GM23338 (cell line): ENCODE measurements around the gene KDM4C.

ENCODE experiments used
- CTCF ChIP-seq, 2 experiments: fragments of 200-600 bp in 1 of 2; sonication (generic) in 1 of 2; conservative IDR thresholded peaks; 2 replicates each; pipeline versions ENCODE4 v1.5.1 to v1.6.1; 2016 to 2017; ENCODE audit warnings: antibody characterized with exemption in 2 of 2, low read depth in 2 of 2, mild to moderate bottlenecking in 2 of 2, moderate library complexity in 1 of 2
- ETS1 ChIP-seq: IDR thresholded peaks from 2 replicates; pipeline ENCODE4 v1.6.1; 2016; ENCODE audit warnings: antibody characterized with exemption
- EZH2 ChIP-seq: fragments of 200-600 bp; sonication (generic); IDR thresholded peaks from one replicate; pipeline ENCODE4 v1.8.0; 2017; ENCODE audit warnings: antibody characterized with exemption, mild to moderate bottlenecking, low read depth; ENCODE audit not compliant: unreplicated experiment
- EZH2phosphoT487 ChIP-seq: fragments of 200-600 bp; sonication (generic); IDR thresholded peaks from one replicate; pipeline ENCODE4 v1.8.1; 2018; ENCODE audit warnings: antibody characterized with exemption; ENCODE audit not compliant: unreplicated experiment
- NANOG ChIP-seq: IDR thresholded peaks from 2 replicates; pipeline ENCODE4 v1.6.1; 2016; ENCODE audit warnings: antibody characterized with exemption, borderline replicate concordance
- POLR2AphosphoS5 ChIP-seq: IDR thresholded peaks from 2 replicates; pipeline ENCODE4 v1.6.1; 2016; ENCODE audit warnings: antibody characterized with exemption, low read depth
- ZNF331 ChIP-seq: fragments of 250-450 bp; sonication (Bioruptor Pico); IDR thresholded peaks from 2 replicates; pipeline ENCODE4 v1.5.0; 2020; ENCODE audit warnings: low read depth, mild to moderate bottlenecking, moderate library complexity
- TF ChIP-seq, protein P1 (sequence below): IDR thresholded peaks from one replicate; pipeline ENCODE4 v1.6.1; 2018; ENCODE audit warnings: antibody characterized with exemption; ENCODE audit not compliant: unreplicated experiment

DNA sequence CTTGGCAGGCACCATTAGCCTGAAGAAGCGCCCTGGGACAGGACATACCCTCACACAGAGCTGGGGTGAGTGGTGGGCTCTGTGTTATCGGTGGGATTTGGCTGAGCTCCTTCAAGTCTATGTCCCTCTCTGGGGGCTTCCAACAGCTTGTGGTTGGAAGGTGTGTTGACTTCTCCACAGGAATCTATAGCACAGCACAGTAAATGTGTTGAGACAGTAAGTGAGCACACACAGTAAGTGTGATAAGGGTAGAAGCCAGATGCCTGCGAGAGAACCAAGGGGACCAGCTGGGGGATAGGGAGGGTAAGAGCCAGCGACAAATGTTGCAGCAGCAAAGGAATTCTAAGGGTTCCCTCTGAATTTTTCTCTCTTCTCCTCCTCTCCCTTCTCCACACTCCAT is 448.0 kb downstream of the KDM4C start:
- no peak for TF ChIP-seq CTCF (conservative IDR thresholded peaks at IDR 0.05; ENCODE audit: low read depth in 2 of 2)
- no peak for TF ChIP-seq ETS1
- TF ChIP-seq ZNF331 (CRISPR knock-in tag) = no peak
- no peak for TF ChIP-seq POLR2AphosphoS5
- no peak for TF ChIP-seq EZH2
- TF ChIP-seq NANOG = no peak
- TF ChIP-seq, protein P1, sequence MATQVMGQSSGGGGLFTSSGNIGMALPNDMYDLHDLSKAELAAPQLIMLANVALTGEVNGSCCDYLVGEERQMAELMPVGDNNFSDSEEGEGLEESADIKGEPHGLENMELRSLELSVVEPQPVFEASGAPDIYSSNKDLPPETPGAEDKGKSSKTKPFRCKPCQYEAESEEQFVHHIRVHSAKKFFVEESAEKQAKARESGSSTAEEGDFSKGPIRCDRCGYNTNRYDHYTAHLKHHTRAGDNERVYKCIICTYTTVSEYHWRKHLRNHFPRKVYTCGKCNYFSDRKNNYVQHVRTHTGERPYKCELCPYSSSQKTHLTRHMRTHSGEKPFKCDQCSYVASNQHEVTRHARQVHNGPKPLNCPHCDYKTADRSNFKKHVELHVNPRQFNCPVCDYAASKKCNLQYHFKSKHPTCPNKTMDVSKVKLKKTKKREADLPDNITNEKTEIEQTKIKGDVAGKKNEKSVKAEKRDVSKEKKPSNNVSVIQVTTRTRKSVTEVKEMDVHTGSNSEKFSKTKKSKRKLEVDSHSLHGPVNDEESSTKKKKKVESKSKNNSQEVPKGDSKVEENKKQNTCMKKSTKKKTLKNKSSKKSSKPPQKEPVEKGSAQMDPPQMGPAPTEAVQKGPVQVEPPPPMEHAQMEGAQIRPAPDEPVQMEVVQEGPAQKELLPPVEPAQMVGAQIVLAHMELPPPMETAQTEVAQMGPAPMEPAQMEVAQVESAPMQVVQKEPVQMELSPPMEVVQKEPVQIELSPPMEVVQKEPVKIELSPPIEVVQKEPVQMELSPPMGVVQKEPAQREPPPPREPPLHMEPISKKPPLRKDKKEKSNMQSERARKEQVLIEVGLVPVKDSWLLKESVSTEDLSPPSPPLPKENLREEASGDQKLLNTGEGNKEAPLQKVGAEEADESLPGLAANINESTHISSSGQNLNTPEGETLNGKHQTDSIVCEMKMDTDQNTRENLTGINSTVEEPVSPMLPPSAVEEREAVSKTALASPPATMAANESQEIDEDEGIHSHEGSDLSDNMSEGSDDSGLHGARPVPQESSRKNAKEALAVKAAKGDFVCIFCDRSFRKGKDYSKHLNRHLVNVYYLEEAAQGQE = no peak
- no peak for TF ChIP-seq EZH2phosphoT487
